GM21526 (cell line): ENCODE data around the gene DOK6.
"Not testable (repeated sequence)": the region's sequence is repeated elsewhere in the genome, so short reads cannot be mapped to it uniquely, and the experiment has no call there.

Source experiments
- ATAC-seq: cut with Tn5 transposase; IDR thresholded peaks from one replicate; pipeline ENCODE4 v1.9.1; 2021; ENCODE audit warnings: moderate library complexity; ENCODE audit not compliant: unreplicated experiment, low FRiP score

Gene DOK6

GRCh38 chr18:69843015-69843414, 442.3 kb downstream of the DOK6 start:
- ATAC-seq: no peak

- no peak for ATAC-seq
These were observed 444.0 kb downstream of the DOK6 start for GRCh38 chr18:69844656-69845055.

- ATAC-seq: no peak
These were observed 445.2 kb downstream of the DOK6 start for GRCh38 chr18:69845593-69846506.

- no peak for ATAC-seq
These were observed 452.4 kb downstream of the DOK6 start for GRCh38 chr18:69853051-69853450.

- ATAC-seq: no peak
These were observed 453.8 kb downstream of the DOK6 start for GRCh38 chr18:69854455-69854854.

GRCh38 chr18:69858897-69859296, 458.2 kb downstream of the DOK6 start:
- no peak for ATAC-seq

GRCh38 chr18:69864802-69865201, 464.1 kb downstream of the DOK6 start:
- not testable (repeated sequence) for ATAC-seq

- ATAC-seq: no peak
These were observed 465.1 kb downstream of the DOK6 start for GRCh38 chr18:69865776-69866175.

GRCh38 chr18:69866212-69866611, 465.5 kb downstream of the DOK6 start:
- no peak for ATAC-seq

- no peak for ATAC-seq
These were observed 470.0 kb downstream of the DOK6 start for GRCh38 chr18:69870736-69871135.

GRCh38 chr18:69871363-69871762, 470.7 kb downstream of the DOK6 start:
- ATAC-seq: no peak

GRCh38 chr18:69872661-69873060, 472.0 kb downstream of the DOK6 start:
- no peak for ATAC-seq

GRCh38 chr18:69874058-69874457, 473.4 kb downstream of the DOK6 start:
- no peak for ATAC-seq

- ATAC-seq: no peak
These were observed 475.8 kb downstream of the DOK6 start for GRCh38 chr18:69876490-69876889.

GRCh38 chr18:69878213-69878933, 477.7 kb downstream of the DOK6 start:
- ATAC-seq: no peak

- not testable (repeated sequence) for ATAC-seq
These were observed 478.4 kb downstream of the DOK6 start for GRCh38 chr18:69879051-69879450.

- ATAC-seq: no peak
These were observed 479.4 kb downstream of the DOK6 start for GRCh38 chr18:69880083-69880482.

- ATAC-seq: peak; percentile 40
These were observed 482.4 kb downstream of the DOK6 start for GRCh38 chr18:69882965-69883668.

GRCh38 chr18:69883781-69884180, 483.1 kb downstream of the DOK6 start:
- no peak for ATAC-seq

- ATAC-seq: no peak
These were observed 484.7 kb downstream of the DOK6 start for GRCh38 chr18:69885355-69885754.
